Measurements from ENCODE around the gene FAM168B.

The FAM168B gene

DNA sequence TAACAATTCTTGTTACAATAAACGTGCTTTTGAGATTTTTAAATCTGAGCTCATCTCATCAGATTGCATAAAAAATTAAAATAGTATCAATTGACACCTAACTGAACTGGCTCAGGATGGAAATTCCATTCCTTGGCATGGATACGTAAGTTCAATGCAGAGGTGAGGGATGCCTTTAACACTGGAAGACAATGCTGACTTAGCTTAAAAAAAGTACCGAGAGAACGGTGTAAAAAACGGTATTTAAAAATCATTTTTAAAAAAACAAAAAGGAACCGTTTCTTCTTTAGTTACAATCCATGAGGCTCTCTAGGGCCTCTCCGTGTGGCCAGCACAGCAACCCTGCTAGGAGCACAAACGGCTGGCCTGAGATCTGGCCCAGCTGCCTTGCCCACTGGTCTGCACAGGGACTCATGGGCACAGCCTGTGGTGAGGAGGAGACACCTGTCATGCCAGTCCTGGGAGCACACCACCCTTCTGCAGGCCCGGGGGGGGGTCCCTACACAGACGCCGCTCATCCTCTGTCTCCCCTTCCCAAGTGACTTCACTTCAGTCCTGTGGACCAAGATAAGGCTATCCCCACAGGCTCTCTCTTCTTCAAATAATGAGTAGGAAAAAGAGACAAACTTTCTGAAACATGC is 45.2 kb downstream of the FAM168B start:
- H3K4me3 ChIP-seq (replicated peaks in 1 of 2; ENCODE audit: low read depth in 2 of 2, low read length in 2 of 2), result no peak overlapping the region
- no peak for DNase-seq (ENCODE audit: low read depth in 2 of 2)
- TF ChIP-seq, protein P1, sequence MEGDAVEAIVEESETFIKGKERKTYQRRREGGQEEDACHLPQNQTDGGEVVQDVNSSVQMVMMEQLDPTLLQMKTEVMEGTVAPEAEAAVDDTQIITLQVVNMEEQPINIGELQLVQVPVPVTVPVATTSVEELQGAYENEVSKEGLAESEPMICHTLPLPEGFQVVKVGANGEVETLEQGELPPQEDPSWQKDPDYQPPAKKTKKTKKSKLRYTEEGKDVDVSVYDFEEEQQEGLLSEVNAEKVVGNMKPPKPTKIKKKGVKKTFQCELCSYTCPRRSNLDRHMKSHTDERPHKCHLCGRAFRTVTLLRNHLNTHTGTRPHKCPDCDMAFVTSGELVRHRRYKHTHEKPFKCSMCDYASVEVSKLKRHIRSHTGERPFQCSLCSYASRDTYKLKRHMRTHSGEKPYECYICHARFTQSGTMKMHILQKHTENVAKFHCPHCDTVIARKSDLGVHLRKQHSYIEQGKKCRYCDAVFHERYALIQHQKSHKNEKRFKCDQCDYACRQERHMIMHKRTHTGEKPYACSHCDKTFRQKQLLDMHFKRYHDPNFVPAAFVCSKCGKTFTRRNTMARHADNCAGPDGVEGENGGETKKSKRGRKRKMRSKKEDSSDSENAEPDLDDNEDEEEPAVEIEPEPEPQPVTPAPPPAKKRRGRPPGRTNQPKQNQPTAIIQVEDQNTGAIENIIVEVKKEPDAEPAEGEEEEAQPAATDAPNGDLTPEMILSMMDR (IDR thresholded peaks at IDR 0.05; ENCODE audit: low read depth, low read length), result no peak

GRCh38 chr2:131046918-131047652 is 46.2 kb downstream of the FAM168B start:
- no peak for DNase-seq (ENCODE audit: low read depth in 2 of 2)
- H3K4me3 ChIP-seq (replicated peaks in 1 of 2; ENCODE audit: low read depth in 2 of 2, low read length in 2 of 2), result no peak overlapping the region
- TF ChIP-seq, protein P1 (IDR thresholded peaks at IDR 0.05; ENCODE audit: low read depth, low read length), result no peak

DNA sequence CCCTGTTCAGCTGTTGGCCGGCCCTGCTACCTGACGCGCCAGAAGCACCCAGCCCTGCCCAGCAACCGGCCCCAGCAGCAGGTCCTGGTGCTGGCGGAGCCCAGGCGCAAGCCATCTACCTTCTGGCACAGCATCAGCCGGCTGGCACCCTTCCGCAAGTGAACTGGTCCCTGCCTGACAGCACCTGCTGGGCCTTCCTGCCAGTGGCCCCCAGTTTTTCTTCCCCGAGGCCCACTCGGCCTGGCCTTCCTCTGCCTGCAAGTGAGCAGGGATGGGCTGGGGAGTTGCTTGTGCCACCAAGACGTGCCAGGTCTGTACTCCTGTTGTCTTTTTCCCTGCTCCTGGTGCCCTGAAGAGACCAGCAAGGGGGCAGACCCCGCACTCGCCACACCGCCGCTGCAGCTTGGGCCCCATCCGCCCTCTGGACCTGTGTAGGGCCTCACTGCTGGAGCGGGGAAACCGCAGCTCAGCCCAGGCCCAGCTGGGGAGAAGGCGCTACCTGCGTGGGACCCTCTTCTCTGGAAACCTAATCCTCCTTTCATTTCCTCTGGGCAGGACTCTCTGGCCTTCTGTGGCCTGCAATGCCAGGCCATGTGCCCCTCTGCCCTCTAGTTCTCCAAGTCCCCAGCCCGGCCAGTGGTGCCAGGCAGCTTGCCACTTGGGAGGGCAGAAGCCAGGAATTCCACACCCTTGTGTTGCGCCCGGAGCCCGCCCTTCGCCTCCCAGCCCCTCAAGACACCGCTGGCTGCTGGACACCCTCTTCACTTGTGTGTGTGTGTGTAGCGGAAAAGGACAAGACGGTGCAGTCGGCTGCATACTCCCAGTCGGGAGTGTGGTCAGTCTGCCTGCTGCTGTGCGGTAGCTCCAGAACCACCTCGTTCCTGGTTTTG is 47.0 kb downstream of the FAM168B start:
- no peak overlapping the region for H3K4me3 ChIP-seq (replicated peaks in 1 of 2; ENCODE audit: low read depth in 2 of 2, low read length in 2 of 2)
- DNase-seq (ENCODE audit: low read depth in 2 of 2), result no peak
- TF ChIP-seq, protein P1 (IDR thresholded peaks at IDR 0.05; ENCODE audit: low read depth, low read length), result no peak

DNA sequence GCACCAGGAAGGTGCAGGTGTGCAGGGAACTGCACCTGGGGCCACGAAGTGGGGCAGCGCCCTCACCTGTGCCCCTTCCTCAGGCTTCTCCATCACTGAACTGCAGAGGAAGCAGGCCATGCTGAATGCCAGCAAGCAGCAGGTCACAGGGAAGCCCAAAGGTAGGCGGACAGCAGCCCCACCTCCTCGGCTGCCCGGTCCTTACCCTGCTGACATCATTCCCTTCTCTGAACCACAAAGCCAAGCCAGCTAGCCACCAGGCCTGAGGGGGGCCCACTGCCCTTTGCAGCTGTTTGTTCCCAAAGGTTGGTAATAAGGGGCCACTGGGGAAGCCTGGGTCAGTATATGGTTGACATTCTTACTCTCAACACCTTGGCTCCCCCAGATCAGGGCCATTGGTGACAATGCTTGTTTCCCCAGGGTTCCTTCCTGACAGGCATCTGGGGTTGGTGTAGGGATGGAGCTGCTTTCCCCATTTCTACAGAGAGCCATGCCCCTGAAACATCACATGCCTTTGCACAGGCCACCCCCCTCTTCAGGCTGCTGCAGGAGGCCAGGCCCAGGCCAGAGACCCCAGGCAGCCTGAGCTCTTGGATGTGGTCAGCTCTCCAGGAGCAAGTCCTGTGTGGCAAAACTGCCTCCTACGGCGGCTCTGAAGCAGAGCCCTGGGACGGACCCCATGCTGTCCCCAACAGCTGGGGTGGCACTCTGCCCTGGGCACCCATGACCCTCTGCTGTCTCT is 47.8 kb downstream of the FAM168B start:
- DNase-seq (ENCODE audit: low read depth in 2 of 2), result no peak
- TF ChIP-seq, protein P1 (IDR thresholded peaks at IDR 0.05; ENCODE audit: low read depth, low read length), result no peak
- H3K4me3 ChIP-seq (replicated peaks in 1 of 2; ENCODE audit: low read depth in 2 of 2, low read length in 2 of 2), result no peak overlapping the region

- no peak overlapping the region for H3K4me3 ChIP-seq (replicated peaks in 1 of 2; ENCODE audit: low read depth in 2 of 2, low read length in 2 of 2)
- DNase-seq (ENCODE audit: low read depth in 2 of 2), result no peak
- TF ChIP-seq, protein P1 (IDR thresholded peaks at IDR 0.05; ENCODE audit: low read depth, low read length), result no peak
Measured at GRCh38 chr2:131044757-131045150, 48.5 kb downstream of the FAM168B start.

GRCh38 chr2:131044075-131044756 is 49.0 kb downstream of the FAM168B start:
- TF ChIP-seq, protein P1 (IDR thresholded peaks at IDR 0.05; ENCODE audit: low read depth, low read length), result no peak
- H3K4me3 ChIP-seq (replicated peaks in 1 of 2; ENCODE audit: low read depth in 2 of 2, low read length in 2 of 2), result no peak overlapping the region
- no peak for DNase-seq (ENCODE audit: low read depth in 2 of 2)

Data from cardiac fibroblast (primary cell).